ENCODE results near the gene FAM131A. TPM values are rescaled to one million over a fixed set of nuclear protein-coding genes. Genes with fewer than 3 reads are reported as not detected.

The FAM131A gene
- total and polyA plus RNA-seq, 12 donors = 21.6 to 36.5 (median 26.7) TPM

GRCh38 chr3:184335661-184336546 lies 1.5 kb upstream of the FAM131A start:
- peak; percentile 63 to 75 (median 68) for ATAC-seq
- Histone ChIP-seq H3K9me3 (no peaks in the 10 kb centered on the region), H3K4me1 (peaks cover 18 to 65% (median 45%) of the 10 kb centered on the region in 9 donors), H3K36me3 (peaks cover 0 to 49% (median 34%) of the 10 kb centered on the region in 9 donors), H3K4me3 (peak overlapping the region; percentile 51 to 96 (median 82)), H3K27me3 (no peaks in the 10 kb centered on the region), H3K27ac (peak overlapping the region; percentile 81 to 99 (median 96))
- 0% methylated on average over 51 to 77 of the region's 77 CpGs for WGBS, 2 donors
- DNase-seq = peak; percentile 88 to 91
- no peak for TF ChIP-seq CTCF (IDR thresholded peaks at IDR 0.05)
- intact Hi-C loops (cut with DNase I) = loop anchor here in 3 of 10 donors (2.0 to 10.0 kb wide), 4 partner anchors 21 to 151 kb away; partner anchors contain the start of genes ABCF3 (in 1 of the 3), EIF4G1 (in 1 of the 3) and PSMD2 (in 1 of the 3)

- 10 to 12% methylated on average over 17 of the region's 17 CpGs for WGBS, 2 donors
- Histone ChIP-seq H3K27ac (peak overlapping the region; percentile 81 to 99 (median 96)), H3K36me3 (peaks cover 0 to 49% (median 29%) of the 10 kb centered on the region in 9 donors), H3K27me3 (no peaks in the 10 kb centered on the region), H3K9me3 (no peaks in the 10 kb centered on the region), H3K4me3 (peak overlapping the region; percentile 51 to 96 (median 82)), H3K4me1 (peaks cover 18 to 73% (median 45%) of the 10 kb centered on the region in 9 donors)
- no peak for TF ChIP-seq CTCF (IDR thresholded peaks at IDR 0.05)
- DNase-seq = peak in 1 of 2 donors; percentile 57
- peak; percentile 21 to 61 (median 44) for ATAC-seq
- intact Hi-C loops (cut with DNase I) = loop anchor here in 2 of 10 donors (1.0 to 10.0 kb wide), 4 partner anchors 16 to 152 kb away; partner anchors contain the start of genes ABCF3 (in 1 of the 2) and PSMD2 (in 1 of the 2)
Observed at GRCh38 chr3:184336547-184337398, 627 bp upstream of the FAM131A start.

- TF ChIP-seq CTCF (IDR thresholded peaks at IDR 0.05) = no peak
- H3K4me1 ChIP-seq = peaks cover 18 to 61% (median 41%) of the 10 kb centered on the region in 9 donors
- H3K27me3 ChIP-seq = no peaks in the 10 kb centered on the region
- peaks cover 0 to 49% (median 30%) of the 10 kb centered on the region in 9 donors for H3K36me3 ChIP-seq
- intact Hi-C loops (cut with DNase I) = loop anchor here in 2 of 10 donors (1.0 to 10.0 kb wide), 5 partner anchors 18 to 153 kb away; partner anchors contain the start of genes ABCF3 (in 1 of the 2), EIF4G1 (in 1 of the 2) and PSMD2 (in 1 of the 2)
- DNase-seq = no peak
- peak overlapping the region; percentile 81 to 99 (median 96) for H3K27ac ChIP-seq
- H3K9me3 ChIP-seq = no peaks in the 10 kb centered on the region
- no peak for ATAC-seq
- WGBS, 2 donors = 55 to 60% methylated on average over 7 of the region's 7 CpGs
- H3K4me3 ChIP-seq = peak overlapping the region in 9 of 10 donors; percentile 5 to 96 (median 82)
Observed at GRCh38 chr3:184337981-184338380, 581 bp downstream of the FAM131A start.
